GM12865 (cell line): ENCODE results near the gene CST9.

Experiments
- DNase-seq: peaks from one replicate; pipeline ENCODE4 v3.0.0; 2010; ENCODE audit warnings: low read depth
- H3K4me3 ChIP-seq: 2 replicates; pipeline ENCODE4 v1.5.1; 2011; ENCODE audit warnings: mild to moderate bottlenecking, low read depth, low read length, control low read depth
- TF ChIP-seq, protein P1 (sequence below): IDR thresholded peaks from 2 replicates; pipeline ENCODE4 v1.5.1; 2011; ENCODE audit warnings: low read length, control low read depth, low read depth, inconsistent platforms; ENCODE audit not compliant: insufficient read depth; ENCODE audit errors: missing control alignments

CST9 gene, protein sequence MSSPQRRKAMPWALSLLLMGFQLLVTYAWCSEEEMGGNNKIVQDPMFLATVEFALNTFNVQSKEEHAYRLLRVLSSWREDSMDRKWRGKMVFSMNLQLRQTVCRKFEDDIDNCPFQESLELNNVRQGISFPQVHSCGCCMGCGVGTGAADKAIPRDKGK

DNA sequence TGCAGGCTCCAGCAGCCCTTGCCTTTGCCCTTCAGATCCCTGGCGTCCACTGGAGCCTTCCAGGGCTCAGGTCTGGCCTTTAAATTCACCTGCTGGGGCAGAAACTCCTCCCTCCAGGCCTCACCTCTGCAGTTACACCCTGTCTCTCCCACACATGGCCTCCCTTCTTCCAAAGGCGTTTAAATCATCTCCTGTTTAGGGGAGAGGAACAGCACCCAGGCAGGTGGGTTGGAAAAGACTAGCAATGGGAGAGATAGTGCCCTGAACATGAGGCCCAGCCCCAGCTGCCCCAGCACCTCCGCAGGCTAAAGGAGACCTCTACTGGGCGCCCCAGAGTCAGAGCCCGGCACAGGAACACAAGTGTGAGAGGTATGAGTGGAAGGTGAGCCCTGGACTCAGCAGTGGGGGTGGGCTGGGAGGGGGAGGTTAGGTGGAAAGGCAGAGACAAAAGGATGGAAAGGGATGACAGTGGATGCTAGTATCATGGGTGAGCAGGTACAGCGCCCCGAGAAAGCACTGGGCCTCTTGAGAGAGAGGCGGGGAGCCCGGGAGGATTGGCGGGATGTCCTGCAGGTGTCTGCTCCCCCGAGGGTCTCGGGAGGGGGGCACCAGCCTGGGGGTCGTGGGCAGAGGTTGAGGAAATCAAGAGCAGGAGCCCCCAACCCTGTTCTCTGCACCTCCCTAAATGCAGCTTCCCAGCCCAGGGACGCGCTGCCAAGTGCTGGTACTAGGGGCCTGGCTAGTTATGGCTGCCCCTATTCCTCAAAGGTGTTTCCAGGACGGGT lies at the start of gene CST9:
Gene CST9 (minus strand): TSS at position 51 of the 785 bp plus-strand sequence. CDS start 53 bp downstream, outside the sequence.
- no peak within 1 kb of the TSS for H3K4me3 ChIP-seq
- DNase-seq = no peak
- TF ChIP-seq, protein P1, sequence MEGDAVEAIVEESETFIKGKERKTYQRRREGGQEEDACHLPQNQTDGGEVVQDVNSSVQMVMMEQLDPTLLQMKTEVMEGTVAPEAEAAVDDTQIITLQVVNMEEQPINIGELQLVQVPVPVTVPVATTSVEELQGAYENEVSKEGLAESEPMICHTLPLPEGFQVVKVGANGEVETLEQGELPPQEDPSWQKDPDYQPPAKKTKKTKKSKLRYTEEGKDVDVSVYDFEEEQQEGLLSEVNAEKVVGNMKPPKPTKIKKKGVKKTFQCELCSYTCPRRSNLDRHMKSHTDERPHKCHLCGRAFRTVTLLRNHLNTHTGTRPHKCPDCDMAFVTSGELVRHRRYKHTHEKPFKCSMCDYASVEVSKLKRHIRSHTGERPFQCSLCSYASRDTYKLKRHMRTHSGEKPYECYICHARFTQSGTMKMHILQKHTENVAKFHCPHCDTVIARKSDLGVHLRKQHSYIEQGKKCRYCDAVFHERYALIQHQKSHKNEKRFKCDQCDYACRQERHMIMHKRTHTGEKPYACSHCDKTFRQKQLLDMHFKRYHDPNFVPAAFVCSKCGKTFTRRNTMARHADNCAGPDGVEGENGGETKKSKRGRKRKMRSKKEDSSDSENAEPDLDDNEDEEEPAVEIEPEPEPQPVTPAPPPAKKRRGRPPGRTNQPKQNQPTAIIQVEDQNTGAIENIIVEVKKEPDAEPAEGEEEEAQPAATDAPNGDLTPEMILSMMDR = no peak

DNA sequence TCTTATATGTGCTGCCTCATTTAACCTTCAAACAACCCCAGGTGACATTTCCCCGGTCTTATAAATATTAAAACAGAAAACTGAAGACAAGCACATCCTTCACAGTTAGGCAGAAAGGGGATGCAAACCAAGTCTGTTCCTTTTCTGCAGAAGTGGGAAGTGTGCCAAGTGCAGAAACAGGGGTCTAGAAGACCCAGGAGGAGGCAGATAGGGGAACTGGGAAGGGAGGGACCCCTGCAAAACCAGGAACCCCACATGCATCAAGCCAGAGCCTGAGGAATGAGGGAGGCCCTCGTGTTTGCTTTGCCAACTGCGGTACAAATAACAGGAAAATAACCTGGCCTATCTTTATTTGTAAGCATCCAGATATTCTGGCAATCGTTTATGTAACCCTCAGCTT lies 49.0 kb upstream of the CST9 start:
- no peak for DNase-seq
- H3K4me3 ChIP-seq = no peak overlapping the region
- TF ChIP-seq, protein P1 = no peak

DNA sequence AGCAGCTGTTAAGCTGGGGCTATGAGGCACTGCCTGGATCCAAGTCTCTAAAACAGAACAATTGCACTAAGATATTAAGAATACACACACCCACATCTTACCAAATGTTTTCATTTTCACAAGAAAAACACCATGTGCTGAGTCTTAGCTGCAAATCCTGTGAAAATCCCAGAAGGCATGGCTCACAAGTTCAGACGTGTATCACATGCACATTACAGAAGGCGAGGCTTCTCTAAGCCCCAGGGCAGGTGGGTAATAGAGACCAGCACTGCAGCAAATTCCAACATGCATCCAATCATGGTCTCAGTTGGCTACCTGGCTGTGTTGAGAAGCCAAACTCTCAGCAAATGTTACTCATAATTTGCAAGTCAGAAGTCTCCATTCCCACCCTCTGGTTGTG lies 48.3 kb upstream of the CST9 start:
- TF ChIP-seq, protein P1 = no peak
- no peak for DNase-seq
- H3K4me3 ChIP-seq = no peak overlapping the region

DNA sequence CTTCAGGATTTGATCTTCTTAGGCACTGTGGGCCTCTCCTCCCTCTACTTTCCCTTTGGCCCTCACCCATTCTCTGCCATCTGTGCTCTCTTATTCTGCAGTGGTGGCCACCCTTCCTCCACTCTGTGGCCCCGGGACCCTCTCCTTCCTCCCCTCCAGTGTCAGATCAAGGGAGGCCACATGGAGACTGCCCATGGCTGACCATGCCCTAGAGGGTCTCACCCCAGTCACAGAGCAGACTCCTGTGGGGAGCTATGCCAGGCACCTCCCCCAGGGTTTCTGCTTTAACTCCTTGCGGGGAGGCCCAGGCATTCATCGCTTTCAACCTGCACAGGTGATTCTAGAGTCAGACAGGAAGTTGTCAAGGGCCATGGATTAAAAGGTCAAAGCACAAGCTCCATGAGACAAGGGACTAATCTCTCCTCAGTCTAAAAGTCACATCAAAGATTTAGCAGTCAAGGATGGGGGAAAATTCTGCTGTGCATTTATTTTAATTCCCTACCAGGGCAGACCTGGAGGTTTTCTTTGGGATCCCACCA lies 47.8 kb upstream of the CST9 start:
- no peak overlapping the region for H3K4me3 ChIP-seq
- DNase-seq = no peak
- TF ChIP-seq, protein P1 = no peak

DNA sequence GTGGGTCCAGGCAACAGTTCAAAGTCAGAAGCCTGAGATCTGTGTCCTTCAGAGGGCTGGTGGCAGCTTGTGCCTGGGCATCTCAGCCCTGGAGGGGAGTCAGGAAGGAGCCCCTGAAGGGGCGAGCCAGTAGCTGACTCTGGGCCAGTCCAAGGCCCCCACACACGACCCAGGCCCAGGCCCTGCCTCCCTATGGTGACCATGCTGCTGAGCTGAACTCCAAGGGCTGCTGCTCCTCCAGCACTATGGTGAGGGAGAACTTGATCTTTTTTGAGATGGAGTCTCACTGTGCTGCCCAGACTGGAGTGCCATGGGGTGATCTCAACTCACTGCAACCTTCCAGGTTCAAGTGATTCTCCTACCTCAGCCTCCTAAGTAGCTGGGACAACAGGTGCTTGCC lies 47.2 kb upstream of the CST9 start:
- TF ChIP-seq, protein P1 = no peak

DNA sequence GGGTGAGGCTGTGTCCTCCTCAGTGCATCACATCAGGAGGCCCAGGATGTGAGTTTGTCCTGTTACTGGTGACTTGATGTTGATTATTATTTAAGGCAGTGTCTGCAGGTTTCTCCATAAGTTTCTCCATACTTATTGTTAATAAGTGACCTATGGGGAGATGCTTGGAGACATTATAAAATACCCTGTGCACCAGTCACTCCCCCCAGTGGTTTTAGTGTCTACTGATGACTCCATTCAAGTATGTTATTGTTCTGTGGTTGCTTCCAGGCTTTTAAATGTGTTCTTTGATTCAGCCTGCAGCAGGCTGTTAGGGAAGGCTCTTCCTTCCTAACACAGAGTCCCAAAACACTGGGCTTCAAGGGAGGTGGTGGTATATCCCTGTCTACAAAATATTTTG lies 46.7 kb upstream of the CST9 start:
- DNase-seq = no peak
- no peak overlapping the region for H3K4me3 ChIP-seq
- TF ChIP-seq, protein P1 = no peak

More for the DNA sequence above, 47.2 kb upstream of the CST9 start:
- no peak overlapping the region for H3K4me3 ChIP-seq
- no peak for DNase-seq
